H9 (cell line): Measurements from ENCODE around the gene EHF. TPM values are rescaled to one million over a fixed set of nuclear protein-coding genes. Genes with fewer than 3 reads are reported as not detected.

ENCODE experiments used
- DNase-seq: peaks from one replicate; pipeline ENCODE4 v3.0.0-alpha.2; 2017
- H2AFZ ChIP-seq: one replicate; pipeline ENCODE4 v1.6.1; 2013; ENCODE audit warnings: mild to moderate bottlenecking, low read length, control low read depth, moderate library complexity
- H2AK5ac ChIP-seq: 2 replicates; pipeline ENCODE4 v1.6.1; 2013; ENCODE audit warnings: low read length, control low read depth, mixed read lengths; ENCODE audit not compliant: insufficient read length
- H2BK120ac ChIP-seq: one replicate; pipeline ENCODE4 v1.6.1; 2013; ENCODE audit warnings: low read depth, mild to moderate bottlenecking, low read length, control low read depth, inconsistent platforms; ENCODE audit not compliant: poor library complexity, severe bottlenecking
- H2BK12ac ChIP-seq: 2 replicates; pipeline ENCODE4 v1.6.1; 2013; ENCODE audit warnings: low read length, control low read depth, mixed read lengths, low read depth; ENCODE audit not compliant: insufficient read length
- H2BK15ac ChIP-seq: 2 replicates; pipeline ENCODE4 v1.6.1; 2013; ENCODE audit warnings: low read depth, low read length, control low read depth
- H2BK20ac ChIP-seq: one replicate; pipeline ENCODE4 v1.6.1; 2013; ENCODE audit warnings: low read depth, mild to moderate bottlenecking, low read length, control low read depth, inconsistent platforms; ENCODE audit not compliant: poor library complexity, severe bottlenecking
- H2BK5ac ChIP-seq: 2 replicates; pipeline ENCODE4 v1.6.1; 2013; ENCODE audit warnings: low read length, control low read depth, mixed read lengths; ENCODE audit not compliant: insufficient read length
- H3K14ac ChIP-seq: 2 replicates; pipeline ENCODE4 v1.6.1; 2013; ENCODE audit warnings: low read length, control low read depth; ENCODE audit not compliant: insufficient read depth
- H3K18ac ChIP-seq: 2 replicates; pipeline ENCODE4 v1.6.1; 2013; ENCODE audit warnings: low read depth, mild to moderate bottlenecking, mixed read lengths, low read length, control low read depth; ENCODE audit not compliant: insufficient read length
- H3K23ac ChIP-seq: 2 replicates; pipeline ENCODE4 v1.6.1; 2013; ENCODE audit warnings: low read length, control low read depth, mixed read lengths, low read depth; ENCODE audit not compliant: insufficient read length
- H3K23me2 ChIP-seq: 2 replicates; pipeline ENCODE4 v1.6.1; 2013; ENCODE audit warnings: low read depth, mild to moderate bottlenecking, mixed read lengths, low read length, control low read depth; ENCODE audit not compliant: insufficient read length, poor library complexity, severe bottlenecking
- H3K27ac ChIP-seq: 2 replicates; pipeline ENCODE4 v1.5.1; 2013; ENCODE audit warnings: low read length, control low read depth, mixed read lengths, low read depth; ENCODE audit not compliant: insufficient read length
- H3K27me3 ChIP-seq: 2 replicates; pipeline ENCODE4 v1.6.1; 2013; ENCODE audit warnings: low read length, control low read depth, inconsistent platforms; ENCODE audit not compliant: insufficient read depth
- H3K4ac ChIP-seq: 2 replicates; pipeline ENCODE4 v1.6.1; 2013; ENCODE audit warnings: low read depth, mild to moderate bottlenecking, control low read depth, inconsistent platforms, low read length, moderate library complexity
- H3K4me1 ChIP-seq: 2 replicates; pipeline ENCODE4 v1.6.1; 2013; ENCODE audit warnings: low read length, control low read depth, inconsistent platforms; ENCODE audit not compliant: insufficient read depth
- H3K4me2 ChIP-seq: 2 replicates; pipeline ENCODE4 v1.6.1; 2013; ENCODE audit warnings: low read length, control low read depth, mixed read lengths; ENCODE audit not compliant: insufficient read length, insufficient read depth
- H3K56ac ChIP-seq: 2 replicates; pipeline ENCODE4 v1.6.1; 2013; ENCODE audit warnings: low read depth, mild to moderate bottlenecking, mixed read lengths, low read length, control low read depth; ENCODE audit not compliant: insufficient read length
- H3K79me1 ChIP-seq: 2 replicates; pipeline ENCODE4 v1.6.1; 2013; ENCODE audit warnings: low read depth, mild to moderate bottlenecking, moderate library complexity, low read length, control low read depth, inconsistent platforms; ENCODE audit not compliant: insufficient read depth, poor library complexity, severe bottlenecking
- H3K79me2 ChIP-seq: 2 replicates; pipeline ENCODE4 v1.6.1; 2013; ENCODE audit warnings: low read length, control low read depth, inconsistent platforms; ENCODE audit not compliant: insufficient read depth
- H3K9ac ChIP-seq: 2 replicates; pipeline ENCODE4 v1.6.1; 2013; ENCODE audit warnings: low read length, control low read depth, mixed read lengths; ENCODE audit not compliant: insufficient read length; ENCODE audit errors: extremely low read depth
- H3K9me3 ChIP-seq: one replicate; pipeline ENCODE4 v1.6.1; 2013; ENCODE audit warnings: low read depth, low read length, inconsistent platforms; ENCODE audit not compliant: control insufficient read depth
- H3T11ph ChIP-seq: one replicate; pipeline ENCODE4 v1.6.1; 2013; ENCODE audit warnings: mild to moderate bottlenecking, low read length, control low read depth, inconsistent platforms
- H4K20me1 ChIP-seq: one replicate; pipeline ENCODE4 v1.6.1; 2013; ENCODE audit not compliant: control insufficient read depth, insufficient read length, insufficient read depth
- H4K5ac ChIP-seq: 2 replicates; pipeline ENCODE4 v1.6.1; 2013; ENCODE audit warnings: low read depth, mild to moderate bottlenecking, mixed read lengths, low read length, control low read depth; ENCODE audit not compliant: insufficient read length
- H4K8ac ChIP-seq: replicated peaks from 2 replicates; pipeline ENCODE4 v1.6.1; 2013; ENCODE audit warnings: low read length, control low read depth, mixed read lengths, low read depth; ENCODE audit not compliant: insufficient read length
- H4K91ac ChIP-seq: 2 replicates; pipeline ENCODE4 v1.6.1; 2013; ENCODE audit warnings: low read depth, mild to moderate bottlenecking, moderate library complexity, mixed read lengths, low read length, control low read depth; ENCODE audit not compliant: insufficient read length
- H3K27ac Mint-ChIP-seq, 3 experiments: 2 replicates in 2 of 3; 3 replicates in 1 of 3; pipeline ENCODE4 v1.8.0; 2020 to 2021; ENCODE audit warnings: mixed read lengths in 3 of 3, mild to moderate bottlenecking in 1 of 3, moderate library complexity in 1 of 3
- H3K27me3 Mint-ChIP-seq: 2 replicates; pipeline ENCODE4 v1.8.0; 2021; ENCODE audit warnings: low read depth, mild to moderate bottlenecking, moderate library complexity, mixed read lengths
- H3K36me3 Mint-ChIP-seq, 3 experiments: 2 replicates in 2 of 3; 3 replicates in 1 of 3; pipeline ENCODE4 v1.8.0; 2020 to 2021; ENCODE audit warnings: low read depth in 3 of 3, mixed read lengths in 3 of 3; ENCODE audit not compliant: insufficient read depth in 1 of 3
- H3K4me1 Mint-ChIP-seq, 2 experiments: 2 replicates each; pipeline ENCODE4 v1.8.0; 2020; ENCODE audit warnings: mixed read lengths in 2 of 2
- H3K4me3 Mint-ChIP-seq, 2 experiments: 2 replicates in 1 of 2; 3 replicates in 1 of 2; pipeline ENCODE4 v1.8.0; 2020 to 2021; ENCODE audit warnings: mild to moderate bottlenecking in 2 of 2, mixed read lengths in 2 of 2, moderate library complexity in 1 of 2
- H3K9me3 Mint-ChIP-seq, 2 experiments: 2 replicates in 1 of 2; 3 replicates in 1 of 2; pipeline ENCODE4 v1.8.0; 2020; ENCODE audit warnings: mild to moderate bottlenecking in 2 of 2, mixed read lengths in 2 of 2, moderate library complexity in 1 of 2
- WGBS: extraction: QIAGEN DNeasy Blood & Tissue Kit; methylation state at CpG from one replicate; pipeline ENCODE4 v1.1.7; 2013; ENCODE audit warnings: missing lambda C conversion rate, low lambda C conversion rate, mixed read lengths; ENCODE audit not compliant: insufficient read length; ENCODE audit errors: extremely low coverage; 5-methylcytosine and 5-hydroxymethylcytosine counted together
- total RNA-seq: library from RNA; stranded (reverse); gene quantifications from 2 replicates; pipeline ENCODE4 v1.2.1, GENCODE V29; 2021
- TF ChIP-seq, protein P1 (sequence below): fragments of 200-600 bp; sonication (generic); conservative IDR thresholded peaks from 3 replicates; pipeline ENCODE4 v1.8.0; 2021; ENCODE audit warnings: antibody characterized with exemption, mild to moderate bottlenecking

Gene EHF
- total RNA-seq, 1 experiment from 2014 or later, result not detected

DNA sequence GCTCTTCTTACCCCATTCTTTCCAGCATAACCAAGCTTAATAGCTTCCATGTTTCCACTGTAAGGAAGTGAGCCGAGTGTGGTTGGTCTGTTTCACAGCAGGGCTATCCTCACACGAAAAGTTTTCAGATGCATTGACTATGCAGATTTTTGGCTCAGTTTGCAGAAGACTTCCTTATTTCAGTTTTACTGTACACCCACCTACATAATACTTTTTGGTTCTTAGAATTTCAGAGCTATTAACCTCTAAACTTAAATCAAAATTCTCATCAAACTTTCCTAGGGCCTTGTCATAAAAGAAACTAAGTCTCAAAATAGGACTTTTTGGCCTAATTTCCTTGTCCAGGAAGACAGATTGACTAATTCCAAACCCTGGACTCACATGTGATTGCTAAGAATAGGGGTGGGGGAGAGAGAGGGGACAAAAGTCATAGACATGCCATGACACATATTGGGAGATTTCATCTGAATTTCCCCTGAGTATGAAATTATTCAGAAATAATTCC lies 7.3 kb upstream of the EHF start:
- no peak overlapping the region; a peak in 1 of 7 replicates for H3K27ac Mint-ChIP-seq
- no peaks in the 10 kb centered on the region for H3K36me3 Mint-ChIP-seq
- TF ChIP-seq, protein P1, sequence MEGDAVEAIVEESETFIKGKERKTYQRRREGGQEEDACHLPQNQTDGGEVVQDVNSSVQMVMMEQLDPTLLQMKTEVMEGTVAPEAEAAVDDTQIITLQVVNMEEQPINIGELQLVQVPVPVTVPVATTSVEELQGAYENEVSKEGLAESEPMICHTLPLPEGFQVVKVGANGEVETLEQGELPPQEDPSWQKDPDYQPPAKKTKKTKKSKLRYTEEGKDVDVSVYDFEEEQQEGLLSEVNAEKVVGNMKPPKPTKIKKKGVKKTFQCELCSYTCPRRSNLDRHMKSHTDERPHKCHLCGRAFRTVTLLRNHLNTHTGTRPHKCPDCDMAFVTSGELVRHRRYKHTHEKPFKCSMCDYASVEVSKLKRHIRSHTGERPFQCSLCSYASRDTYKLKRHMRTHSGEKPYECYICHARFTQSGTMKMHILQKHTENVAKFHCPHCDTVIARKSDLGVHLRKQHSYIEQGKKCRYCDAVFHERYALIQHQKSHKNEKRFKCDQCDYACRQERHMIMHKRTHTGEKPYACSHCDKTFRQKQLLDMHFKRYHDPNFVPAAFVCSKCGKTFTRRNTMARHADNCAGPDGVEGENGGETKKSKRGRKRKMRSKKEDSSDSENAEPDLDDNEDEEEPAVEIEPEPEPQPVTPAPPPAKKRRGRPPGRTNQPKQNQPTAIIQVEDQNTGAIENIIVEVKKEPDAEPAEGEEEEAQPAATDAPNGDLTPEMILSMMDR, result no peak

More for the DNA sequence above, 7.3 kb upstream of the EHF start:
- H2AK5ac ChIP-seq, result no peak overlapping the region
- peaks cover 3% of the 10 kb centered on the region for H3K27me3 Mint-ChIP-seq
- no peaks in the 10 kb centered on the region for H3K4me1 ChIP-seq
- H4K8ac ChIP-seq, result no peak overlapping the region
- no peak overlapping the region for H3K4ac ChIP-seq
- H4K91ac ChIP-seq, result no peak overlapping the region
- no peak overlapping the region for H3K56ac ChIP-seq
- H2BK20ac ChIP-seq, result no peak overlapping the region
- no CpG with 5 or more reads among the region's 2 CpGs for WGBS
- H2BK120ac ChIP-seq, result no peak overlapping the region
- no peak overlapping the region for H3K18ac ChIP-seq
- H3K4me2 ChIP-seq, result no peak overlapping the region
- H3K23ac ChIP-seq, result no peak overlapping the region
- H4K20me1 ChIP-seq, result no peaks in the 10 kb centered on the region
- no peak overlapping the region for H3T11ph ChIP-seq
- H3K9ac ChIP-seq, result no peak overlapping the region
- H2BK5ac ChIP-seq, result no peak overlapping the region
- no peak for DNase-seq
- H3K79me2 ChIP-seq, result no peaks in the 10 kb centered on the region
- no peak overlapping the region for H2AFZ ChIP-seq
- no peaks in the 10 kb centered on the region for H3K79me1 ChIP-seq
- H3K4me3 Mint-ChIP-seq, result no peak overlapping the region
- H3K4me1 Mint-ChIP-seq, result peaks cover 16 to 19% of the 10 kb centered on the region in 2 experiments
- no peak overlapping the region for H2BK15ac ChIP-seq
- no peak overlapping the region for H4K5ac ChIP-seq
- no peaks in the 10 kb centered on the region for H3K27me3 ChIP-seq
- H3K9me3 ChIP-seq, result no peaks in the 10 kb centered on the region
- H3K14ac ChIP-seq, result no peak overlapping the region
- no peak overlapping the region for H2BK12ac ChIP-seq
- H3K23me2 ChIP-seq, result no peaks in the 10 kb centered on the region
- no peaks in the 10 kb centered on the region; a peak in 1 of 5 replicates for H3K9me3 Mint-ChIP-seq
- H3K27ac ChIP-seq, result no peak overlapping the region
